Measurements from ENCODE around the gene TMC6. TPM values are rescaled to one million over a fixed set of nuclear protein-coding genes. Genes with fewer than 3 reads are reported as not detected.

TMC6 gene
- total RNA-seq, 2 donors from 2014 or later, result 143 to 149 TPM

DNA sequence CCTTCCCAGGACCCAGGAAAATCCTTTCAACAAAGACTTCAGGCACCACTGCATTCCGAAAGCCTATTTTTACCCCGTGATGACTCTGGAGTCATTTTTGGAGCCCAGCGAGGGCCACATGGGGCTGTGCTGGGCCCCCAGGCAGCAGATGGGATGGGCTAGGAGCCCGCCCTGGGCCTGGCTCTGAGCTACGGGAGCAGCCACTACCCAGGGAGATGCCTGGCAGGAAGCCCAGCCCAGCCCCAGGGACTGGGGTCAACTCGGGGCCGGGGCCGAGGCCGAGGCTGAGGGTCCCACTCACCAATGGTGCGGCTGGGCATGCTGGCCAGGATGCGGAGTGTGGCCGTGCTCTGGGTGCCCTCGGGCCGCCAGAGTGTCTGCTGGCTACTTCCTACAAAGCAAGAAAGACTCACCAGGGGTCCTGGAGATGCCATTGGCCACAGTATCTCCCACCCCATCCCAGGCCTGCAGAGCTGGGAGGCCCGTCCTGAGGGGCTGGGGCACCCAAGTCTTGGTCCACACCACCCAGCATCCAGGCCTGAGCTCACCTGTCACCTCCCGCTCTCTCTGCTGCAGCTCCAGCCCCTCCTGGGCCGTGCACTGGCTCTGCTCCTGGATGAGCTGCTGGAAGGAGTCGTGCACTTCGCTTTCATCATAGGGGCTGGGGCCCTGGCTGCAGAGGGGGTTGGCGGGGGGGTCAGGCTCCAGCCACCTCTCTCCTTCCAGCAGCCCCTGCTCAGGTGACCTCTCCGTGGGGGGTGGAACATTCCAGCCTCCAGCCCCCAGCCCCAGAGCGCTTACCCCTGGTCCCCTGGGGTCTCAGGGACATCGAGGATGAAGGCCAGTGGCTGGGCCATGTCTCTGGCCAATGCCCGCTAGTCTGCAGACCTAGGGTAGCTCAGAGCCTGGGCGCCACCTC is 2.3 kb downstream of the TMC6 start:
- TF ChIP-seq, protein P1, sequence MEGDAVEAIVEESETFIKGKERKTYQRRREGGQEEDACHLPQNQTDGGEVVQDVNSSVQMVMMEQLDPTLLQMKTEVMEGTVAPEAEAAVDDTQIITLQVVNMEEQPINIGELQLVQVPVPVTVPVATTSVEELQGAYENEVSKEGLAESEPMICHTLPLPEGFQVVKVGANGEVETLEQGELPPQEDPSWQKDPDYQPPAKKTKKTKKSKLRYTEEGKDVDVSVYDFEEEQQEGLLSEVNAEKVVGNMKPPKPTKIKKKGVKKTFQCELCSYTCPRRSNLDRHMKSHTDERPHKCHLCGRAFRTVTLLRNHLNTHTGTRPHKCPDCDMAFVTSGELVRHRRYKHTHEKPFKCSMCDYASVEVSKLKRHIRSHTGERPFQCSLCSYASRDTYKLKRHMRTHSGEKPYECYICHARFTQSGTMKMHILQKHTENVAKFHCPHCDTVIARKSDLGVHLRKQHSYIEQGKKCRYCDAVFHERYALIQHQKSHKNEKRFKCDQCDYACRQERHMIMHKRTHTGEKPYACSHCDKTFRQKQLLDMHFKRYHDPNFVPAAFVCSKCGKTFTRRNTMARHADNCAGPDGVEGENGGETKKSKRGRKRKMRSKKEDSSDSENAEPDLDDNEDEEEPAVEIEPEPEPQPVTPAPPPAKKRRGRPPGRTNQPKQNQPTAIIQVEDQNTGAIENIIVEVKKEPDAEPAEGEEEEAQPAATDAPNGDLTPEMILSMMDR (conservative IDR thresholded peaks at IDR 0.05), result no peak
- Histone ChIP-seq H3K4me1 (ENCODE audit: control insufficient read depth, insufficient read depth, low read length) (peaks cover 5% of the 10 kb centered on the region), H3K27ac (ENCODE audit: low read depth, low read length) (no peak overlapping the region), H3K36me3 (ENCODE audit: control insufficient read depth, insufficient read depth, low read length) (peaks cover 18% of the 10 kb centered on the region), H3K9ac (ENCODE audit: extremely low read depth, low read length, poor library complexity, severe bottlenecking) (no peak overlapping the region), H3K4me3 (ENCODE audit: low read length) (peak overlapping the region; percentile 78), H3K9me3 (ENCODE audit: control insufficient read depth, low read length) (no peaks in the 10 kb centered on the region), H3K27me3 (ENCODE audit: control insufficient read depth, insufficient read depth, low read length, poor library complexity, severe bottlenecking) (peaks cover 6% of the 10 kb centered on the region)
- no peak for DNase-seq
- 92 to 93% methylated on average over 14 to 25 of the region's 25 CpGs for WGBS, 2 experiments (ENCODE audit: insufficient coverage in 1 of 2, insufficient read length in 1 of 2)
- peaks cover 8% of the 10 kb centered on the region for H3K27me3 Mint-ChIP-seq (ENCODE audit: insufficient read depth)
- H3K9me3 Mint-ChIP-seq, result no peaks in the 10 kb centered on the region
- H3K4me3 Mint-ChIP-seq, result no peak overlapping the region
- no peak overlapping the region for H3K27ac Mint-ChIP-seq
- H3K4me1 Mint-ChIP-seq, result peaks cover 17% of the 10 kb centered on the region
- H3K36me3 Mint-ChIP-seq (ENCODE audit: low read depth), result peaks cover 18% of the 10 kb centered on the region

DNA sequence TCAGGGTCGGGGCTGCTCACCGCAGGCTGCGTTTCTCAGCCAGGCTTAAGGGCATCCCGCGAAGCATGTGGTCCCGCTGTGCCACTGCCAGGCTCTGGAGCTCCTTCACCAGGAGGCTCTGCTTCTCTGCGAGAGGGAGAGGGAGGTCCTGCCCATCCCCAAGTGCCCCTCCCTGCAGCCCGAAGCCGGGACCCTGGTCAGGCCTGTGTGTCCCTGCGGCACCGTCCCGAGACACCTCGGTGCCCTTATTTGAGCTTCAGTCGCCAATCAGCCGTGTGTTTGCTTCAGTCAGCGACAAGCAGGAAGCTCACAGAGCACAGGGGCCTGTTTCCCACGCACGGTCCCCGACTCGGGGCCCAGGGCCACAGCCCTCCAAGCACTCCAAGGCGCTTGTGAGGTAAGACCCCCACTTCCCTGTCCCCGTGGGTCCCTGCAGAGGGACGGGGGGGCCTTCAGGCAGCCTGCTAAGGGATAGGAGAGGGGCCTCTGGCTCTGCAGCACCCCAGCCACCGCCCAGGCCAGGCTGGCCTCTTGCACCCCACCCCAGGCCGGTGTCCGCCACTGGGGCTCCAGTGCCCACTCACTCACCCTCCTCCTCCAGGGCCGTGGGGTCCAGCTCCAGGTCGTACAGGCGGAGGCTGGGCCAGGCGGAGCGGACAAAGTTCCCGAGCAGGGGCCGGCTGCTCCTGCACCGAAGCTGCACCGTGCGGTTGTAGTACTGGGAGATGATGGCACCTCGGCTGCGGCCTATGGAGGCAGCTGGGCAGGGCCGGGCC is 3.2 kb downstream of the TMC6 start:
- H3K36me3 Mint-ChIP-seq (ENCODE audit: low read depth), result peaks cover 26% of the 10 kb centered on the region
- H3K27me3 Mint-ChIP-seq (ENCODE audit: insufficient read depth), result no peaks in the 10 kb centered on the region
- TF ChIP-seq, protein P1 (conservative IDR thresholded peaks at IDR 0.05), result no peak
- WGBS, 2 experiments (ENCODE audit: insufficient coverage in 1 of 2, insufficient read length in 1 of 2), result 92% methylated on average over 21 to 39 of the region's 39 CpGs
- H3K27ac Mint-ChIP-seq, result no peak overlapping the region
- peaks cover 18% of the 10 kb centered on the region for H3K36me3 ChIP-seq (ENCODE audit: control insufficient read depth, insufficient read depth, low read length)
- no peak overlapping the region for H3K4me3 Mint-ChIP-seq
- H3K27ac ChIP-seq (ENCODE audit: low read depth, low read length), result no peak overlapping the region
- no peak overlapping the region for H3K4me3 ChIP-seq (ENCODE audit: low read length)
- H3K9me3 Mint-ChIP-seq, result no peaks in the 10 kb centered on the region
- H3K9ac ChIP-seq (ENCODE audit: extremely low read depth, low read length, poor library complexity, severe bottlenecking), result no peak overlapping the region
- peaks cover 5% of the 10 kb centered on the region for H3K4me1 ChIP-seq (ENCODE audit: control insufficient read depth, insufficient read depth, low read length)
- peaks cover 12% of the 10 kb centered on the region for H3K4me1 Mint-ChIP-seq
- H3K27me3 ChIP-seq (ENCODE audit: control insufficient read depth, insufficient read depth, low read length, poor library complexity, severe bottlenecking), result no peaks in the 10 kb centered on the region
- DNase-seq, result no peak
- H3K9me3 ChIP-seq (ENCODE audit: control insufficient read depth, low read length), result no peaks in the 10 kb centered on the region

DNA sequence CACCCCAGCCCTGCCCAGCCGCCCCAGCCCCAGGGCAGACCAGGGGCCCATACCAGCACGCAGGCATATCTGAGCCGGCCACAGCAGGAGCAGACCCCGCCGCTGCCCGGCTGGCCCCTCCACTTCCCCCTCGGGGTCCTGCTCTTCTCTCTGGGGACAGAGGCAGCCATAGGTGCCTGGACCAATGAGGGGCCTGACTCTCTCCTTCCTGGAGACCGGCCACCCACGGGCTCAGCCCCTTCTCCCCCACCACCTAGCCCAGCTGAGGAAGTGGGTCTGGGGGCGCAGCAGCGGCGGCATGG is 3.8 kb downstream of the TMC6 start:
- H3K36me3 Mint-ChIP-seq (ENCODE audit: low read depth), result peaks cover 26% of the 10 kb centered on the region
- no peak overlapping the region for H3K27ac ChIP-seq (ENCODE audit: low read depth, low read length)
- H3K36me3 ChIP-seq (ENCODE audit: control insufficient read depth, insufficient read depth, low read length), result peaks cover 18% of the 10 kb centered on the region
- H3K4me3 Mint-ChIP-seq, result no peak overlapping the region
- TF ChIP-seq, protein P1 (conservative IDR thresholded peaks at IDR 0.05), result no peak
- H3K4me3 ChIP-seq (ENCODE audit: low read length), result no peak overlapping the region
- H3K4me1 ChIP-seq (ENCODE audit: control insufficient read depth, insufficient read depth, low read length), result peaks cover 5% of the 10 kb centered on the region
- H3K27me3 ChIP-seq (ENCODE audit: control insufficient read depth, insufficient read depth, low read length, poor library complexity, severe bottlenecking), result no peaks in the 10 kb centered on the region
- H3K27ac Mint-ChIP-seq, result no peak overlapping the region
- H3K27me3 Mint-ChIP-seq (ENCODE audit: insufficient read depth), result no peaks in the 10 kb centered on the region
- H3K9me3 ChIP-seq (ENCODE audit: control insufficient read depth, low read length), result no peaks in the 10 kb centered on the region
- H3K9me3 Mint-ChIP-seq, result no peaks in the 10 kb centered on the region
- no peak overlapping the region for H3K9ac ChIP-seq (ENCODE audit: extremely low read depth, low read length, poor library complexity, severe bottlenecking)
- no peak for DNase-seq
- 94 to 95% methylated on average over 8 to 12 of the region's 12 CpGs for WGBS, 2 experiments (ENCODE audit: insufficient coverage in 1 of 2, insufficient read length in 1 of 2)
- peaks cover 8% of the 10 kb centered on the region for H3K4me1 Mint-ChIP-seq

Measured in endodermal cell (in vitro differentiated cells).